ENCODE measurements around the gene C15orf39.

C15orf39 gene

DNA sequence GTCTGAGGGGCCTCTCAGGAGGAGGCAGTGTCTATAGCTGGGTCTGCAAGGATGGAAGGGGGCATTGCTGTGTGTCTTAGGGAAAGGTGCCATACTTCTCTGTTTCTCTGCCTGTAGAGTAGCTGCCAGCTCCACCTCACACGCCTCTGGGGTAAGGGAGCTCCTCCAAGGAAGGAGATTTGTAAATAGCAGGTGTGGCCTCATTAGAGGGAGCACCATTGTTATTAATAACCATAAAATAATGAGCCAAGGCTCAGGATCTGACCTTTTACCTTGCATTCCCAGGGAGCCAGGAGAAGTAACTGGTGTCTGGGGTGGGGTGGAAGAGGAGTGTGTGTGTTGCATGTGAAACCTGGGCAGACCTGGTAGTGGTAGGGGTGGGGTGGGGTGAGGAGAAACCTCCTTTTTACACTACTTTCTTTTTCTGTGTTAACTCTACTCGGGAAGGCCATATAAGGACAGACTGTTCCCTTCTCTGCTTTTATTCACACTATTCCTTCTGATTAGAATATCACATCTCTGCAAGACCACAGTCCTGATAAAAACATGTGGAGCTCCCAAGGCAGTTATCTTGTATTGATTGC lies 2.2 kb upstream of the C15orf39 start:
- Histone ChIP-seq H3K4me3 (ENCODE audit: low read length) (no peak overlapping the region), H3K79me2 (ENCODE audit: control insufficient read depth, low read length) (peaks cover 30% of the 10 kb centered on the region), H3K27ac (ENCODE audit: low read depth, low read length) (no peak overlapping the region), H3K9me2 (replicated peaks; ENCODE audit: control insufficient read depth, low read length) (no peaks in the 10 kb centered on the region), H3F3A (ENCODE audit: control insufficient read depth, insufficient read depth) (no peaks in the 10 kb centered on the region; the same call in 1 of the 2 replicates), H3K27me3 (ENCODE audit: control insufficient read depth, low read length) (peaks cover 9% of the 10 kb centered on the region), H3K4me2 (ENCODE audit: low read length) (peak overlapping the region; percentile 34; the same call in 1 of the 2 replicates), H3K36me3 (ENCODE audit: control insufficient read depth, low read length) (peaks cover 10% of the 10 kb centered on the region), H3K9me3 (ENCODE audit: control insufficient read depth, insufficient read depth, low read length) (no peaks in the 10 kb centered on the region), H3K4me1 (ENCODE audit: control insufficient read depth, low read length) (peaks cover 36% of the 10 kb centered on the region), H4K20me1 (ENCODE audit: control insufficient read depth, insufficient read depth, low read depth, low read length) (peaks cover 14% of the 10 kb centered on the region)
- TF ChIP-seq, protein P1, sequence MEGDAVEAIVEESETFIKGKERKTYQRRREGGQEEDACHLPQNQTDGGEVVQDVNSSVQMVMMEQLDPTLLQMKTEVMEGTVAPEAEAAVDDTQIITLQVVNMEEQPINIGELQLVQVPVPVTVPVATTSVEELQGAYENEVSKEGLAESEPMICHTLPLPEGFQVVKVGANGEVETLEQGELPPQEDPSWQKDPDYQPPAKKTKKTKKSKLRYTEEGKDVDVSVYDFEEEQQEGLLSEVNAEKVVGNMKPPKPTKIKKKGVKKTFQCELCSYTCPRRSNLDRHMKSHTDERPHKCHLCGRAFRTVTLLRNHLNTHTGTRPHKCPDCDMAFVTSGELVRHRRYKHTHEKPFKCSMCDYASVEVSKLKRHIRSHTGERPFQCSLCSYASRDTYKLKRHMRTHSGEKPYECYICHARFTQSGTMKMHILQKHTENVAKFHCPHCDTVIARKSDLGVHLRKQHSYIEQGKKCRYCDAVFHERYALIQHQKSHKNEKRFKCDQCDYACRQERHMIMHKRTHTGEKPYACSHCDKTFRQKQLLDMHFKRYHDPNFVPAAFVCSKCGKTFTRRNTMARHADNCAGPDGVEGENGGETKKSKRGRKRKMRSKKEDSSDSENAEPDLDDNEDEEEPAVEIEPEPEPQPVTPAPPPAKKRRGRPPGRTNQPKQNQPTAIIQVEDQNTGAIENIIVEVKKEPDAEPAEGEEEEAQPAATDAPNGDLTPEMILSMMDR (IDR thresholded peaks at IDR 0.05; ENCODE audit: low read depth, low read length, poor library complexity, severe bottlenecking): no peak
- TF ChIP-seq EZH2phosphoT487 (IDR thresholded peaks at IDR 0.05; ENCODE audit: borderline replicate concordance, low read length): no peak

DNA sequence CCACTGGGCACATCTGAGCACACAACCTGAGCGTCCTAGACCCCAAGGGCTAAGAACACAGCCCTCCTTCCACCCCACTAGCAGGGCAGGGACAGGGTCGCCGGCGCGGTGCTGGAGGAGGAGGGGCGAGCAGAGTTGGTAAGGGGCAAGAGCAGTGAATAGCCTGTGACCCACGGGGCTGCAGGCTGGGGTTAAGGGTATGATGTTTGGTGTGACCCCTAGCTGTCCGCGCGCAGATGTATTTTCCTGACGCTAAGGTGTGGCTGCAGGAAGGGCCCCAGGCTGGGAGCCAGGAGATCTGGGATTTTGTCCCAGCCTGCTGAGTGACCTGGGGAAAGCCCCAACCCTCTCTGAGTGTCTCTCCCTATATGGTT lies 1.3 kb upstream of the C15orf39 start:
- peaks cover 6% of the 10 kb centered on the region for H3K27me3 ChIP-seq (ENCODE audit: control insufficient read depth, low read length)
- H3K9me2 ChIP-seq (replicated peaks; ENCODE audit: control insufficient read depth, low read length): no peaks in the 10 kb centered on the region
- peak overlapping the region; percentile 95; the same call in 1 of the 2 replicates for H3K4me3 ChIP-seq (ENCODE audit: low read length)
- no peak for TF ChIP-seq EZH2phosphoT487 (IDR thresholded peaks at IDR 0.05; ENCODE audit: borderline replicate concordance, low read length)
- TF ChIP-seq, protein P1 (IDR thresholded peaks at IDR 0.05; ENCODE audit: low read depth, low read length, poor library complexity, severe bottlenecking): no peak
- peaks cover 44% of the 10 kb centered on the region for H3K4me1 ChIP-seq (ENCODE audit: control insufficient read depth, low read length)
- H3K9me3 ChIP-seq (ENCODE audit: control insufficient read depth, insufficient read depth, low read length): no peaks in the 10 kb centered on the region
- no peaks in the 10 kb centered on the region; the same call in 1 of the 2 replicates for H3F3A ChIP-seq (ENCODE audit: control insufficient read depth, insufficient read depth)
- peaks cover 39% of the 10 kb centered on the region for H3K79me2 ChIP-seq (ENCODE audit: control insufficient read depth, low read length)
- peaks cover 20% of the 10 kb centered on the region for H4K20me1 ChIP-seq (ENCODE audit: control insufficient read depth, insufficient read depth, low read depth, low read length)
- H3K27ac ChIP-seq (ENCODE audit: low read depth, low read length): no peak overlapping the region
- H3K4me2 ChIP-seq (ENCODE audit: low read length): peak overlapping the region; percentile 78
- H3K36me3 ChIP-seq (ENCODE audit: control insufficient read depth, low read length): peaks cover 18% of the 10 kb centered on the region

DNA sequence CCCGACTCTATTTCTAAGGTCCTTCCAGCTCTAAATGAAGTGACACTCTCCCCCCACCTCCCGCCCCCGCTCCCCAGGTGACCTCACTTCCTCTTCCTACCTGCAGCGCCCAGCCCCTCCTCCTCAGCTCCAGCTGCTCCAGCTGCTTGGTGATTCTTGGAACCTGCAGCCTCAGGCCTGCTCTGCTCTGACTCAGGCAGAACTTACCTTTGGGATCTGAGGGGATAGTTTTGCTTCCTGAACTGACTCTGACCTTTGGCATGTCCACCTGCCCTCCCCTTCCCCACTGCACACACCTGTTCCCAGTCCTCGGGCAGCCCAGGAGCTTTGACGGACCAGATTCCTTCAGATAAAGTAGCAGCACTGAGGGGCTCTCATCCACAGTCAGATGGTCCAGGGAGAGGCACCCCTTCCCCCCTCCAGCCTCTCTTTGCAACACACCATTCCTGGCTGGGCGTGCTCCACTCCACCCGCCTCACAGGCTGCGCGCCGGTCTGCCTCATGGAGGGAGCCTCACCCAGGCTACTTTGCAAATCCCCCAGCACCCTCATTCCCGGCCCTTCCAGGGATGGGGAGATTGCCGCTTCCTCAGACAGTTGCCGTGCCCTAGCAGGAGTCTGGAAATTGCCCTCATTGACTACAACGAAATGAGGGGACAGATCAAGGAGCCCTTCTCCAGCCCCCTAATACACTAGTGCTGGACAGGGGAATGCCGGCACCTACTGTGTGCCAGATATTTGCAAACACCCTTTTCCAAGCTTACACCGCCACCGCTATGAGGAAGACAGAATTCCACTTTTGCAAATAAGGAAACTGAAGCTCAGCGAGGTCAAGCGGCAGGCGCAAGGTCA lies 692 bp upstream of the C15orf39 start:
- peak overlapping the region; percentile 78 for H3K4me2 ChIP-seq (ENCODE audit: low read length)
- no peak for TF ChIP-seq EZH2phosphoT487 (IDR thresholded peaks at IDR 0.05; ENCODE audit: borderline replicate concordance, low read length)
- TF ChIP-seq, protein P1 (IDR thresholded peaks at IDR 0.05; ENCODE audit: low read depth, low read length, poor library complexity, severe bottlenecking): no peak
- H3F3A ChIP-seq (ENCODE audit: control insufficient read depth, insufficient read depth): no peaks in the 10 kb centered on the region; the same call in 1 of the 2 replicates
- H3K79me2 ChIP-seq (ENCODE audit: control insufficient read depth, low read length): peaks cover 45% of the 10 kb centered on the region
- no peaks in the 10 kb centered on the region for H3K9me2 ChIP-seq (replicated peaks; ENCODE audit: control insufficient read depth, low read length)
- H3K4me3 ChIP-seq (ENCODE audit: low read length): peak overlapping the region; percentile 95
- peaks cover 1% of the 10 kb centered on the region; the same call in 1 of the 2 replicates for H3K27me3 ChIP-seq (ENCODE audit: control insufficient read depth, low read length)
- H4K20me1 ChIP-seq (ENCODE audit: control insufficient read depth, insufficient read depth, low read depth, low read length): peaks cover 26% of the 10 kb centered on the region
- H3K36me3 ChIP-seq (ENCODE audit: control insufficient read depth, low read length): peaks cover 24% of the 10 kb centered on the region
- no peaks in the 10 kb centered on the region for H3K9me3 ChIP-seq (ENCODE audit: control insufficient read depth, insufficient read depth, low read length)
- H3K27ac ChIP-seq (ENCODE audit: low read depth, low read length): no peak overlapping the region
- peaks cover 44% of the 10 kb centered on the region for H3K4me1 ChIP-seq (ENCODE audit: control insufficient read depth, low read length)

Data from DOHH2 (cell line).